Measurements from ENCODE around the gene KLF3. TPM values are rescaled to one million over a fixed set of nuclear protein-coding genes. Genes with fewer than 3 reads are reported as not detected.

KLF3 gene
- total RNA-seq, 1 experiment from 2014 or later: 37.5 TPM

- DNase-seq: peak in 1 of 2 experiments; percentile 43
- Histone ChIP-seq H3K9me3 (ENCODE audit: insufficient read depth, low read depth) (no peaks in the 10 kb centered on the region; the same call in 1 of the 2 replicates), H3K27me3 (ENCODE audit: insufficient read depth, low read depth) (no peaks in the 10 kb centered on the region), H3K4me3 (no peak overlapping the region), H3K36me3 (ENCODE audit: low read depth) (no peaks in the 10 kb centered on the region), H3K79me2 (ENCODE audit: low read depth) (no peaks in the 10 kb centered on the region), H3F3A (ENCODE audit: insufficient read depth, low read depth) (peaks cover 17% of the 10 kb centered on the region), H3K4me1 (replicated peaks; ENCODE audit: insufficient read depth) (peaks cover 25% of the 10 kb centered on the region), H3K27ac (no peak overlapping the region), H2AFZ (no peak overlapping the region), H3K4me2 (no peak overlapping the region), H4K20me1 (ENCODE audit: insufficient read depth) (no peaks in the 10 kb centered on the region), H3K9me2 (ENCODE audit: insufficient read depth) (no peaks in the 10 kb centered on the region)
- ChIA-PET POLR2A (ENCODE audit: unreplicated experiment) (interaction anchor here (0.6 kb wide), 1 partner anchor 8 kb away, joined by 3 read pairs; no protein-coding TSS in a partner anchor), CTCF (no interaction called here)
- TF ChIP-seq, protein P1, sequence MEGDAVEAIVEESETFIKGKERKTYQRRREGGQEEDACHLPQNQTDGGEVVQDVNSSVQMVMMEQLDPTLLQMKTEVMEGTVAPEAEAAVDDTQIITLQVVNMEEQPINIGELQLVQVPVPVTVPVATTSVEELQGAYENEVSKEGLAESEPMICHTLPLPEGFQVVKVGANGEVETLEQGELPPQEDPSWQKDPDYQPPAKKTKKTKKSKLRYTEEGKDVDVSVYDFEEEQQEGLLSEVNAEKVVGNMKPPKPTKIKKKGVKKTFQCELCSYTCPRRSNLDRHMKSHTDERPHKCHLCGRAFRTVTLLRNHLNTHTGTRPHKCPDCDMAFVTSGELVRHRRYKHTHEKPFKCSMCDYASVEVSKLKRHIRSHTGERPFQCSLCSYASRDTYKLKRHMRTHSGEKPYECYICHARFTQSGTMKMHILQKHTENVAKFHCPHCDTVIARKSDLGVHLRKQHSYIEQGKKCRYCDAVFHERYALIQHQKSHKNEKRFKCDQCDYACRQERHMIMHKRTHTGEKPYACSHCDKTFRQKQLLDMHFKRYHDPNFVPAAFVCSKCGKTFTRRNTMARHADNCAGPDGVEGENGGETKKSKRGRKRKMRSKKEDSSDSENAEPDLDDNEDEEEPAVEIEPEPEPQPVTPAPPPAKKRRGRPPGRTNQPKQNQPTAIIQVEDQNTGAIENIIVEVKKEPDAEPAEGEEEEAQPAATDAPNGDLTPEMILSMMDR (conservative IDR thresholded peaks at IDR 0.05): no peak
- no peak for TF ChIP-seq EZH2 (IDR thresholded peaks at IDR 0.05; ENCODE audit: low read depth)
- intact Hi-C loops (cut with micrococcal nuclease; ENCODE audit: unreplicated experiment): no loop called here
- BruUV-seq (replicated peaks): no TSS peak
These were observed 42.3 kb downstream of the KLF3 start for GRCh38 chr4:38706301-38706700.

DNA sequence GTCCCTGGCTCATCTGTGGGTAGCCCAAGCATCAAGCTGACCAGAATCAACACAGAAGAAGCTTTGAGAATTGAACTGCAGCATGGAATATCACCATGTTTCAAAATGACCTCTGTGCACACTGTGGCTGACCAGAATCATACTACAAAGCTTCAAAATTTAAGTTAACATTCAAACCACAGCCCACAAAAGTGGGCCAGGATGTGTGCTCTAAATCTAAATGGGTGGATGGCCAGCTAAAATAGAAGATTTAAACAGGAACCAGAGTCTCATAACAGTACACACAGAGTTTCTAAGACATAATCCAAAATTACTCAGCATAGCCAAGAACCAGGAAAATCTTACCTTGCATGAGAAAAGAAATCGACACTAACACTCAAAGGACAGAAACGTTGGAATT lies 46.1 kb downstream of the KLF3 start:
- Histone ChIP-seq H3K4me2 (no peak overlapping the region), H3K9me2 (ENCODE audit: insufficient read depth) (no peaks in the 10 kb centered on the region), H3F3A (ENCODE audit: insufficient read depth, low read depth) (no peaks in the 10 kb centered on the region), H3K27ac (no peak overlapping the region), H3K9me3 (ENCODE audit: insufficient read depth, low read depth) (no peaks in the 10 kb centered on the region; the same call in 1 of the 2 replicates), H2AFZ (no peak overlapping the region), H3K27me3 (ENCODE audit: insufficient read depth, low read depth) (no peaks in the 10 kb centered on the region), H3K36me3 (ENCODE audit: low read depth) (no peaks in the 10 kb centered on the region), H3K4me3 (no peak overlapping the region), H3K79me2 (ENCODE audit: low read depth) (no peaks in the 10 kb centered on the region), H3K4me1 (replicated peaks; ENCODE audit: insufficient read depth) (peaks cover 8% of the 10 kb centered on the region), H4K20me1 (ENCODE audit: insufficient read depth) (no peaks in the 10 kb centered on the region)
- CTCF ChIA-PET: no interaction called here
- no peak for DNase-seq
- intact Hi-C loops (cut with micrococcal nuclease; ENCODE audit: unreplicated experiment): no loop called here
- BruUV-seq (replicated peaks): no TSS peak
- POLR2A ChIA-PET (ENCODE audit: unreplicated experiment): no interaction called here
- TF ChIP-seq, protein P1 (conservative IDR thresholded peaks at IDR 0.05): no peak
- no peak for TF ChIP-seq EZH2 (IDR thresholded peaks at IDR 0.05; ENCODE audit: low read depth)

GRCh38 chr4:38711066-38711465 lies 47.1 kb downstream of the KLF3 start:
- CTCF ChIA-PET: no interaction called here

More at GRCh38 chr4:38711066-38711465, 47.1 kb downstream of the KLF3 start:
- DNase-seq: no peak
- no peaks in the 10 kb centered on the region for H3F3A ChIP-seq (ENCODE audit: insufficient read depth, low read depth)
- H3K9me2 ChIP-seq (ENCODE audit: insufficient read depth): no peaks in the 10 kb centered on the region
- H3K4me3 ChIP-seq: no peak overlapping the region
- H3K4me1 ChIP-seq (replicated peaks; ENCODE audit: insufficient read depth): peaks cover 6% of the 10 kb centered on the region
- TF ChIP-seq, protein P1 (conservative IDR thresholded peaks at IDR 0.05): no peak
- no peak for TF ChIP-seq EZH2 (IDR thresholded peaks at IDR 0.05; ENCODE audit: low read depth)
- no peaks in the 10 kb centered on the region for H3K79me2 ChIP-seq (ENCODE audit: low read depth)
- H3K27me3 ChIP-seq (ENCODE audit: insufficient read depth, low read depth): no peaks in the 10 kb centered on the region
- H3K36me3 ChIP-seq (ENCODE audit: low read depth): no peaks in the 10 kb centered on the region
- H3K9me3 ChIP-seq (ENCODE audit: insufficient read depth, low read depth): peaks cover 6% of the 10 kb centered on the region
- H4K20me1 ChIP-seq (ENCODE audit: insufficient read depth): no peaks in the 10 kb centered on the region
- BruUV-seq (replicated peaks): no TSS peak
- H3K4me2 ChIP-seq: no peak overlapping the region
- H3K27ac ChIP-seq: no peak overlapping the region
- POLR2A ChIA-PET (ENCODE audit: unreplicated experiment): interaction anchor here (0.7 kb wide), 1 partner anchor 383 kb away, joined by 3 read pairs; no protein-coding TSS in a partner anchor
- H2AFZ ChIP-seq: no peak overlapping the region
- intact Hi-C loops (cut with micrococcal nuclease; ENCODE audit: unreplicated experiment): no loop called here

All from PC-9 (cell line).